Choroid plexus epithelial cell (primary cell): ENCODE data around the gene CTSK.

Experiments
- DNase-seq: peaks from one replicate; pipeline ENCODE4 v3.0.0-alpha.2; 2010; ENCODE audit warnings: low read depth
- H3K4me3 ChIP-seq: 2 replicates; pipeline ENCODE4 v1.5.1; 2011; ENCODE audit warnings: low read depth, mild to moderate bottlenecking, control low read depth, low read length, moderate library complexity
- CTCF ChIP-seq: conservative IDR thresholded peaks from 2 replicates; pipeline ENCODE4 v1.5.1; 2011; ENCODE audit warnings: low read depth, mild to moderate bottlenecking, control low read depth, inconsistent platforms, low read length, moderate library complexity

The CTSK gene

GRCh38 chr1:150760013-150760412, 48.0 kb downstream of the CTSK start:
- no peak for TF ChIP-seq CTCF
- H3K4me3 ChIP-seq: no peak overlapping the region
- DNase-seq: no peak

GRCh38 chr1:150753416-150753815, 54.6 kb downstream of the CTSK start:
- no peak overlapping the region for H3K4me3 ChIP-seq
- no peak for TF ChIP-seq CTCF
- no peak for DNase-seq

GRCh38 chr1:150751443-150751842, 56.6 kb downstream of the CTSK start:
- no peak overlapping the region for H3K4me3 ChIP-seq
- DNase-seq: no peak
- no peak for TF ChIP-seq CTCF

DNA sequence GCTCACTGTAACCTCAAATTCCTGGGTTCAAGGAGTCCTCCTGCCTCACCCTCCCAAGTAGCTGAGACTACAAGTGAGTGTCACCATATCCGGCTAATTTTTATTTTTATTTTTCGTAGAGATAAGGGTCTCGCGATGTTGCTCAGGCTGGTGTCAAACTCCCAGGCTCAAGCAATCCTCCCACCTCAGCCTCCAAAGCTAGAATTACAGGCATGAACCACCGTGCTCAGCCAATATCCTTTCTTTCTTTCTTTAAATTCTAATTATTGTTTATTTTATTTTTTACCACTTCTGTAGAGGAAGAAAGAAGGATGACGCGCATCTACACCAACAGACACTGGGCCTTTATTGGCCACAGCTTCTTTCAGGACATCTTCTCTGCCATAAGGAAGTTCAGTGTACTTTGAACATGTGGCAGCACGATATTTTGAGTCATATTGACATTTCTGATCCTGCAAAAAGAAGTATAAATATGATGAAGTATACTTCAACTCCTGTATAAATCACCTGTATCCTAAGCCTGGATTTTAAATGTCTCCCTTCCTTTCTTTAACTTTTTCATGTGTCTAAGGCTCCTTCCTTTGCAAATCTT, 58.2 kb downstream of the CTSK start:
- DNase-seq: no peak
- no peak for TF ChIP-seq CTCF
- H3K4me3 ChIP-seq: no peak overlapping the region

- DNase-seq: no peak
- no peak overlapping the region for H3K4me3 ChIP-seq
These were observed 59.0 kb downstream of the CTSK start for GRCh38 chr1:150748878-150749719.

More at GRCh38 chr1:150748878-150749719, 59.0 kb downstream of the CTSK start:
- no peak for TF ChIP-seq CTCF
